DND-41 (cell line): Measurements from ENCODE around the gene IMMP1L.

Source experiments
- ATAC-seq: fragments of 200-7000 bp; cut with Tn5 transposase; 3 replicates; pipeline ENCODE4 v1.9.1; 2021; ENCODE audit warnings: low read depth; ENCODE audit not compliant: insufficient read depth
- DNase-seq: peaks from one replicate; pipeline ENCODE4 v3.0.0-alpha.2; 2020
- H2AFZ ChIP-seq: 2 replicates; pipeline ENCODE4 v1.6.0; 2012; ENCODE audit warnings: low read depth, low read length
- H3K27ac ChIP-seq: 2 replicates; pipeline ENCODE4 v1.5.1; 2012; ENCODE audit warnings: low read length, inconsistent platforms
- H3K27me3 ChIP-seq: fragments of 200-600 bp; sonication (generic); 2 replicates; pipeline ENCODE4 v1.6.0; 2012; ENCODE audit warnings: low read length, mild to moderate bottlenecking, inconsistent platforms; ENCODE audit not compliant: insufficient read depth, poor library complexity
- H3K36me3 ChIP-seq: 2 replicates; pipeline ENCODE4 v1.5.1; 2012; ENCODE audit warnings: low read length, inconsistent platforms; ENCODE audit not compliant: insufficient read depth
- H3K4me1 ChIP-seq: 2 replicates; pipeline ENCODE4 v1.5.1; 2012; ENCODE audit warnings: mild to moderate bottlenecking, low read length; ENCODE audit not compliant: insufficient read depth
- H3K4me2 ChIP-seq: 2 replicates; pipeline ENCODE4 v1.6.0; 2012; ENCODE audit warnings: mild to moderate bottlenecking, moderate library complexity, low read length, inconsistent platforms; ENCODE audit not compliant: insufficient read depth
- H3K4me3 ChIP-seq, 2 experiments: fragments of 200-600 bp in 1 of 2; shearing (Covaris generic) in 1 of 2; 2 replicates each; pipeline ENCODE4 v1.5.1; 2012 to 2016; ENCODE audit warnings: inconsistent platforms in 2 of 2, low read length in 2 of 2, mild to moderate bottlenecking in 2 of 2, low read depth in 1 of 2, moderate library complexity in 1 of 2
- H3K79me2 ChIP-seq: 2 replicates; pipeline ENCODE4 v1.6.0; 2012; ENCODE audit warnings: low read length, inconsistent platforms; ENCODE audit not compliant: insufficient read depth
- H3K9ac ChIP-seq: 2 replicates; pipeline ENCODE4 v1.6.0; 2012; ENCODE audit warnings: low read depth, mild to moderate bottlenecking, inconsistent platforms, low read length, moderate library complexity
- H3K9me3 ChIP-seq: 2 replicates; pipeline ENCODE4 v1.5.1; 2012; ENCODE audit warnings: low read length, moderate library complexity, mild to moderate bottlenecking, inconsistent platforms; ENCODE audit not compliant: insufficient read depth, severe bottlenecking
- H4K20me1 ChIP-seq: 2 replicates; pipeline ENCODE4 v1.6.0; 2012; ENCODE audit warnings: low read length; ENCODE audit not compliant: insufficient read depth
- EZH2 ChIP-seq: IDR thresholded peaks from 3 replicates; pipeline ENCODE4 v1.6.1; 2012; ENCODE audit warnings: borderline replicate concordance, low read depth, mild to moderate bottlenecking, moderate library complexity, low read length, inconsistent platforms; ENCODE audit not compliant: severe bottlenecking
- TF ChIP-seq, protein P1 (sequence below): IDR thresholded peaks from 2 replicates; pipeline ENCODE4 v1.5.1; 2012; ENCODE audit warnings: borderline replicate concordance, low read length, moderate library complexity, mild to moderate bottlenecking; ENCODE audit not compliant: poor library complexity, severe bottlenecking; ENCODE audit errors: extremely low read depth

Gene IMMP1L

DNA sequence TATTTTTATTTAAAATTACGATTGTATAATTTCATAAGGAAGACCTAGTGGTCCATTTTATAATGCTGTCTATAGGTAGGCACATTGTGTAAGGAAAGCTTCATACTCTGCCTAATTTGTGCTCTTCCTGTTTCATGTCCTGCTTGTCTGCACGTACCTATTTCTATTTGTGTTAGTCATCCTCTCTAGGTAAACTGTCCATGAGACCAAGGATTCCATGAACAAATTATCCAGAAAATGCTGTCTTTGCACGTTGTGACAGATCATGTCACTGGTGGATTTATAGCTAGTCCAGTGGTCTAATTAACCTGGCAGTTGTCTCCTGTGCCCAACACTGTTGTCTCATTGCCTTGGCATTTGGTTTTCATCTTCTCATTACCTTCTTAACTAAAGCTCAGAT lies 95.1 kb downstream of the IMMP1L start:
- no peaks in the 10 kb centered on the region for H3K4me1 ChIP-seq
- no peak overlapping the region for H3K9ac ChIP-seq
- no peak overlapping the region for H3K27ac ChIP-seq
- no peaks in the 10 kb centered on the region for H3K79me2 ChIP-seq
- TF ChIP-seq, protein P1, sequence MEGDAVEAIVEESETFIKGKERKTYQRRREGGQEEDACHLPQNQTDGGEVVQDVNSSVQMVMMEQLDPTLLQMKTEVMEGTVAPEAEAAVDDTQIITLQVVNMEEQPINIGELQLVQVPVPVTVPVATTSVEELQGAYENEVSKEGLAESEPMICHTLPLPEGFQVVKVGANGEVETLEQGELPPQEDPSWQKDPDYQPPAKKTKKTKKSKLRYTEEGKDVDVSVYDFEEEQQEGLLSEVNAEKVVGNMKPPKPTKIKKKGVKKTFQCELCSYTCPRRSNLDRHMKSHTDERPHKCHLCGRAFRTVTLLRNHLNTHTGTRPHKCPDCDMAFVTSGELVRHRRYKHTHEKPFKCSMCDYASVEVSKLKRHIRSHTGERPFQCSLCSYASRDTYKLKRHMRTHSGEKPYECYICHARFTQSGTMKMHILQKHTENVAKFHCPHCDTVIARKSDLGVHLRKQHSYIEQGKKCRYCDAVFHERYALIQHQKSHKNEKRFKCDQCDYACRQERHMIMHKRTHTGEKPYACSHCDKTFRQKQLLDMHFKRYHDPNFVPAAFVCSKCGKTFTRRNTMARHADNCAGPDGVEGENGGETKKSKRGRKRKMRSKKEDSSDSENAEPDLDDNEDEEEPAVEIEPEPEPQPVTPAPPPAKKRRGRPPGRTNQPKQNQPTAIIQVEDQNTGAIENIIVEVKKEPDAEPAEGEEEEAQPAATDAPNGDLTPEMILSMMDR = no peak
- TF ChIP-seq EZH2 = no peak
- DNase-seq (no peak), ATAC-seq (no peak)
- no peaks in the 10 kb centered on the region for H3K9me3 ChIP-seq
- no peaks in the 10 kb centered on the region for H3K27me3 ChIP-seq
- no peak overlapping the region for H2AFZ ChIP-seq
- no peaks in the 10 kb centered on the region; the same call in 1 of the 2 replicates for H3K36me3 ChIP-seq
- H3K4me2 ChIP-seq = no peak overlapping the region
- no peak overlapping the region for H3K4me3 ChIP-seq
- H4K20me1 ChIP-seq = no peaks in the 10 kb centered on the region

DNA sequence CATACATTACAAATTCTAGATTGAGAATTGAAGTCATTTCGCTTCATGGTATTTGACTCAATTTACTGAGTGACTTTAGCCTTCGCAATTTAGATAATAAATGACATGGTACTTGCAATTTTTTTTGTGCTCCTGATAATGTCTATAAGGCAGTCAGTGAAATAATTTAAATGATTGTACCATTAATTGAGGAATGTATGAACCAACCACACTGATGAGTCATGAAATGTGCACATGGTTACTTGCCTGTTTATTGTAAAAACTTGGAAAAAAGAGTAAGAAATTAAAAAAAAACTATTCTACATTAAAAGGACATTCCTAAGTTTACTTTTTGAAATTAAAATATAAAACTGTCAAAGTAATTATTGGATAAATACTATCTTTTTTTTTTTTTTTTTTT lies 96.5 kb downstream of the IMMP1L start:
- H3K4me2 ChIP-seq = no peak overlapping the region
- no peak overlapping the region for H3K27ac ChIP-seq
- TF ChIP-seq, protein P1 = no peak
- ATAC-seq (no peak), DNase-seq (no peak)
- H3K9ac ChIP-seq = no peak overlapping the region
- no peaks in the 10 kb centered on the region for H3K79me2 ChIP-seq
- H3K4me3 ChIP-seq = no peak overlapping the region
- no peaks in the 10 kb centered on the region for H4K20me1 ChIP-seq
- H3K36me3 ChIP-seq = no peaks in the 10 kb centered on the region; the same call in 1 of the 2 replicates
- H3K27me3 ChIP-seq = no peaks in the 10 kb centered on the region
- H3K4me1 ChIP-seq = no peaks in the 10 kb centered on the region
- no peak overlapping the region for H2AFZ ChIP-seq
- no peaks in the 10 kb centered on the region for H3K9me3 ChIP-seq

DNA sequence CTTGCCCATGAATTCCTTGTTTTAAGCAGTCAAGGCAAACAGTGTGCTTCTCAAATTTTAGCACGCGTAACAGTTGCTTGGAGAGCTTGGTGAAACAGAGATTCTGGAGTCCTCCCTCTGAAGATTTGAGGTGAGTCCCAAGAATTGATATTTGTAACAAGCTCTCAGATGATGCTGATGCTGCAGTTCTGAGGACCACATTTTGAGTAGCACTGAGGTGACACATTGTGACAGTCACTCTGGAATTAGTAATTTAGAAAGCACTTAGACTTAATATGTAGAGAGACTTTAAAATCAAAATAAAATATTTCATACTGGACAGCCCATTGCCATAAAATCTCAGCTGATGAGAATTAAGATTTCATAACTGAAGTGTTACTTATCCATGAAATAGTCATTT lies 101.2 kb downstream of the IMMP1L start:
- H3K27me3 ChIP-seq = no peaks in the 10 kb centered on the region
- DNase-seq (no peak), ATAC-seq (no peak)
- no peaks in the 10 kb centered on the region for H3K36me3 ChIP-seq
- H3K27ac ChIP-seq = no peak overlapping the region
- H3K9me3 ChIP-seq = no peaks in the 10 kb centered on the region
- no peaks in the 10 kb centered on the region for H4K20me1 ChIP-seq
- H3K9ac ChIP-seq = no peak overlapping the region
- no peak overlapping the region for H3K4me3 ChIP-seq
- H3K4me1 ChIP-seq = no peaks in the 10 kb centered on the region
- TF ChIP-seq, protein P1 = no peak
- TF ChIP-seq EZH2 = no peak
- H3K4me2 ChIP-seq = no peak overlapping the region
- no peak overlapping the region for H2AFZ ChIP-seq
- H3K79me2 ChIP-seq = no peaks in the 10 kb centered on the region

DNA sequence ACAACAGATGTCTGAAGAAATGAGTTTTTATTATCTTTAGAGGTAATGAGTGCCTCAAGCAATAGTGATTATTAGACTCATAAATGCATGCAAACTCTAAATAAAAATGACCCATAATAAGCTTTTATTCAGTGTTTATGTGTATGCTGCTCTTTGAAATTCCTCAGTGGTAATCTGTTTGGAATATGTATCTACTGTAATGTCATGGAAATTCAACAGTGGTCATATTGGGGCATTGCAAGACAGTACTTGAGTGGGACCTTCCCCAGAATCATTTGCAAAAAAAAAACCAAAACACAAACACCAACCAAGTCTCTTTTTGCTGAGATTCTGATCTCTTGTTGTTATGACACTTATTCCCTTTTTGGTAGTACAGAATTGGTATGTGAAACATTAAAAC lies 104.8 kb downstream of the IMMP1L start:
- Histone ChIP-seq H3K4me2 (no peak overlapping the region), H2AFZ (no peak overlapping the region), H3K27ac (no peak overlapping the region), H3K4me1 (no peaks in the 10 kb centered on the region), H3K9ac (no peak overlapping the region), H4K20me1 (no peaks in the 10 kb centered on the region), H3K79me2 (no peaks in the 10 kb centered on the region), H3K36me3 (no peaks in the 10 kb centered on the region), H3K9me3 (no peaks in the 10 kb centered on the region), H3K4me3 (no peak overlapping the region), H3K27me3 (no peaks in the 10 kb centered on the region)
- DNase-seq = no peak
- TF ChIP-seq EZH2 = no peak
- TF ChIP-seq, protein P1 = no peak
- no peak for ATAC-seq
